ENCODE measurements around the gene RGS9. TPM values are rescaled to one million over a fixed set of nuclear protein-coding genes. Genes with fewer than 3 reads are reported as not detected.
A peak's percentile ranks its signal among the peaks of the same experiment; 100 is the strongest.

RGS9 gene
- total RNA-seq, 4 donors from 2014 or later = 1.1 to 8.5 (median 3.6) TPM

DNA sequence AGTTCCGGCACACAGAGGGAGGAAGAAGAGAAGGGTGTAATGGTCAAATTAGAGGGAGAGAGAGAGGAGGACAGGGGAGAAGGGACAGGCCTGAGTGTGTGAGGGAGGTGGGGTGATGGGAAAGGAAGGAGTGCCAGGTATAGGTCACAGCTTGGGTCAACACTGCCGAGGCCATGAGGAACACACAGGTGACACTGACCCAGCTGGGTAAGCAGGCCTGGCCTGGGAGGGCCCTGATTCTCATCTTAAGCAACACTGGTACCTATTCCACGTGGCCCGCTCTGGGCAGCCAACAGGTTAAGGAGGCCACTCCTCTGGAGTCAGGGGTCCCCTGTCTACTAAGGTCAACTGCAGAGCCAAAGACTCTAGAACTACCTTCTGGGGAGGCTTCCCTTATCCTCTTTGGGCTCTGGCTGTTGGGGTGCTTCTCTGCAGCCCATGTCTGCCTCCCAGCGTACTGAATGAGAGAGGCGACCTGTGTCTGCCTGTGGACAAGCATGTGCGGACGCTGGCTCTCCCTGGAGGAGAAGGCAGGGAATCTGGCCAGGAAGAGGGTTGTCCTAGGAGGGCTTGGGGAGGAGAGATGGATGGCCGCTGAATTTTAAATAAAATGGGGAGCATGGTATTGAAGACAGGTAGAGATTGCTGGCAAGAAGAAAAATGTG, 57.6 kb downstream of the RGS9 start:
- no peak overlapping the region for H3K27ac ChIP-seq
- no peak for DNase-seq (ENCODE audit: low spot score in 2 of 2)
- H3K27me3 ChIP-seq = no peaks in the 10 kb centered on the region
- no peaks in the 10 kb centered on the region for H3K36me3 ChIP-seq
- 94% methylated on average over 9 of the region's 9 CpGs for WGBS
- H3K9me3 ChIP-seq = no peaks in the 10 kb centered on the region
- H3K4me3 ChIP-seq = no peak overlapping the region
- TF ChIP-seq, protein P1, sequence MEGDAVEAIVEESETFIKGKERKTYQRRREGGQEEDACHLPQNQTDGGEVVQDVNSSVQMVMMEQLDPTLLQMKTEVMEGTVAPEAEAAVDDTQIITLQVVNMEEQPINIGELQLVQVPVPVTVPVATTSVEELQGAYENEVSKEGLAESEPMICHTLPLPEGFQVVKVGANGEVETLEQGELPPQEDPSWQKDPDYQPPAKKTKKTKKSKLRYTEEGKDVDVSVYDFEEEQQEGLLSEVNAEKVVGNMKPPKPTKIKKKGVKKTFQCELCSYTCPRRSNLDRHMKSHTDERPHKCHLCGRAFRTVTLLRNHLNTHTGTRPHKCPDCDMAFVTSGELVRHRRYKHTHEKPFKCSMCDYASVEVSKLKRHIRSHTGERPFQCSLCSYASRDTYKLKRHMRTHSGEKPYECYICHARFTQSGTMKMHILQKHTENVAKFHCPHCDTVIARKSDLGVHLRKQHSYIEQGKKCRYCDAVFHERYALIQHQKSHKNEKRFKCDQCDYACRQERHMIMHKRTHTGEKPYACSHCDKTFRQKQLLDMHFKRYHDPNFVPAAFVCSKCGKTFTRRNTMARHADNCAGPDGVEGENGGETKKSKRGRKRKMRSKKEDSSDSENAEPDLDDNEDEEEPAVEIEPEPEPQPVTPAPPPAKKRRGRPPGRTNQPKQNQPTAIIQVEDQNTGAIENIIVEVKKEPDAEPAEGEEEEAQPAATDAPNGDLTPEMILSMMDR (IDR thresholded peaks at IDR 0.05) = no peak
- no peak for TF ChIP-seq EP300 (IDR thresholded peaks at IDR 0.05)
- no peak for TF ChIP-seq POLR2AphosphoS5 (IDR thresholded peaks at IDR 0.05)
- TF ChIP-seq POLR2A (IDR thresholded peaks at IDR 0.05) = no peak
- peaks cover 3% of the 10 kb centered on the region for H3K4me1 ChIP-seq

DNA sequence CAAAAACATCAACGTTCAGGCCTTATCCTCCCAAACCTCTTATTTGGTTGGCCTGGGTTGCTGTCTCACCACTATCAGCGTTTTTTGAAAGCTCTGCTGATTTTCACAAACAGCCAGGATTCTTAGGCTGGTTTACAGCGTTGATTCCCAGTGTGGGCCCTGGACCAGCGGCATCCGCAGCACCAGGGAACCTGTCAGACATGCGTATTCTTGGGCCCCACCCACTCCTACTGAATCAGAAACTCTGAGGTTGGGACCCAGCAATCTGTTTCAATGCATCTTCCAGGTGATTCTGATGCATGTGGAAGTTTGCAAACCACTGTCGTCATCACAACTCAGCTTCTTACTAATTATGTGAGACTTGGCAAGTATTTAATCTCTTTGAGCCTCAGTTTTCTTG, 58.5 kb downstream of the RGS9 start:
- H3K27me3 ChIP-seq = no peaks in the 10 kb centered on the region
- H3K4me3 ChIP-seq = no peak overlapping the region
- H3K9me3 ChIP-seq = no peaks in the 10 kb centered on the region
- peaks cover 3% of the 10 kb centered on the region for H3K4me1 ChIP-seq
- H3K27ac ChIP-seq = no peak overlapping the region
- WGBS = 71% methylated on average over 7 of the region's 7 CpGs
- H3K36me3 ChIP-seq = no peaks in the 10 kb centered on the region
- TF ChIP-seq, protein P1 (IDR thresholded peaks at IDR 0.05) = no peak
- TF ChIP-seq POLR2A (IDR thresholded peaks at IDR 0.05) = no peak
- TF ChIP-seq EP300 (IDR thresholded peaks at IDR 0.05) = no peak
- TF ChIP-seq POLR2AphosphoS5 (IDR thresholded peaks at IDR 0.05) = no peak
- no peak for DNase-seq (ENCODE audit: low spot score in 2 of 2)

DNA sequence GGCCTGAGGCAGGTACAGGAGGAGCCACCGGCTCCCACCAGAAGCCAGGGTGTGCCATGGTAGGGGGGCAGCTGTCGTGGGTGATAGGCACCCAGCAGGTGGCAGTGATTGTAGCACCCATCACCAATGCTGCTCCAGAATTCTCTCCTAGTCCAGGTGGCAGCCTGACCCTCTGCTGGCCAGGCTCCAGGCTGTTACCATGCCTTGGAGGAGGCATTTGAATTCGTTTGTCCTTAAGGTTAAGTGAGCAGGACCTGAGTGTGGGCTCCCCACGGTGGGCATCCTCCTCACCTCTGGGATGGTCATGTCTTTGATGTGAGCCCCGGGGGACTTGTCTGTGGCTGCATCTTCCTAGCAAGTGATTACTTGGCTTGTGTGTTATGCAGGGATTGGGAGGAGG, 59.4 kb downstream of the RGS9 start:
- TF ChIP-seq, protein P1 (IDR thresholded peaks at IDR 0.05) = no peak
- TF ChIP-seq POLR2AphosphoS5 (IDR thresholded peaks at IDR 0.05) (no peak), POLR2A (IDR thresholded peaks at IDR 0.05) (no peak), EP300 (IDR thresholded peaks at IDR 0.05) (no peak)
- 74% methylated on average over 3 of the region's 5 CpGs for WGBS
- Histone ChIP-seq H3K9me3 (no peaks in the 10 kb centered on the region), H3K4me3 (no peak overlapping the region), H3K4me1 (peaks cover 3% of the 10 kb centered on the region), H3K27ac (no peak overlapping the region), H3K27me3 (no peaks in the 10 kb centered on the region), H3K36me3 (no peaks in the 10 kb centered on the region)
- DNase-seq (ENCODE audit: low spot score in 2 of 2) = no peak

DNA sequence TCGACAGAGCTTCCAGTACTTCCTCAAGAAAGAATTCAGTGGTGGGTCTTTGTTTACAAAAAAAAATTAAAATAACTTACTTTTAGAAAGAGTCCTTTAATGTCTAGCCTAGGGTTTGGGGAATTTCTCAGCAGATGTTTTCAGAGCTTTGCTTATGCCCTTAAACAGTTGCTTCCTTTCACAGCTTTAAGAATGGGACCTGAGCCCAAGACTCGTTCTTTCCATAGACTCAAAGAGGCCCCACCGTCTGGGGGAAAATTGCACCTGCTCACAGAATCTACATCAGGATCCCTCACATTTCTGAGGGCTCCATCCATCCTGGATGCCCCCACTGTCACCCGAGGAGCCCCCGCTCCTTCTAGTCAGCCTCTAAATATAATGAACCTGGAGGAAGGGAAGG, 60.0 kb downstream of the RGS9 start:
- no peak for TF ChIP-seq POLR2A (IDR thresholded peaks at IDR 0.05)
- WGBS = 79% methylated on average over 5 of the region's 5 CpGs
- Histone ChIP-seq H3K9me3 (no peaks in the 10 kb centered on the region), H3K27ac (no peak overlapping the region), H3K36me3 (no peaks in the 10 kb centered on the region), H3K4me1 (peaks cover 3% of the 10 kb centered on the region), H3K4me3 (no peak overlapping the region), H3K27me3 (no peaks in the 10 kb centered on the region)
- DNase-seq (ENCODE audit: low spot score in 2 of 2) = no peak

DNA sequence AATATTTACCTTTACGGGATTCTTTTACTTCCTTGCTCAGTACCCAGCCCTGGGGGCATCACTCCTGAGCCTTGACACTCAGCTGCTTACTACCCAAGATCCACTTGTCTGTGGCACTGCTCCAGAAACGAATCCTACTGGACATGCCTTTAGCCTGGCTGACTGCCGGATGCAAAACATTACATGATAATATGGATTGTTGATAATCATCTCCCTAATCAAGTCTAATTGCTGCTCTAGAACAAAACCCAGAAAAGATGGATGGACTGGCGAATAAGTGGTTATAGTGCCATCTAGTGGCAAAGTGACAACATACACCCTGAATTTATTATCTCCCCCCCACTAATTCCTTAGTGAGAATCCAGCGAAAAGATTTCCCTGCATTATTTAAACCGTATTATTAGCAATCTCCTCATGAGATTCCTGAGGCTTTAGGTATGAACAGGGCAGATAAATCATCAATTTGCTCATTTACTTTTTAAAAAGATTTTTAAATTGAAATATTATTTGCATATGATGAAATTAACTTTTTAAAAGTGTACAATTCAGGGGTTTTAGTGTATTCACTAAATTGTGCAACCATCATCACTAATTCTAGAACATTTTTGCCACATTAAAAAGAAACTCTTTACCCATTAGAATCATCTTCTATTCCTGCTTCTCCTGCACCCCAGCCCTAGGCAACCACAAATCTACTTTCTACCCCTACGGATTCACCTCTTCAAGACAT, 61.6 kb downstream of the RGS9 start:
- H3K27ac ChIP-seq = no peak overlapping the region
- peaks cover 3% of the 10 kb centered on the region for H3K4me1 ChIP-seq
- H3K4me3 ChIP-seq = no peak overlapping the region
- WGBS = 21% methylated on average over 7 of the region's 7 CpGs
- H3K27me3 ChIP-seq = no peaks in the 10 kb centered on the region
- no peaks in the 10 kb centered on the region for H3K9me3 ChIP-seq
- H3K36me3 ChIP-seq = no peaks in the 10 kb centered on the region
- no peak for DNase-seq (ENCODE audit: low spot score in 2 of 2)
- TF ChIP-seq EP300 (IDR thresholded peaks at IDR 0.05) = no peak
- TF ChIP-seq, protein P1 (IDR thresholded peaks at IDR 0.05) = peak; percentile 59 to 63
- no peak for TF ChIP-seq POLR2AphosphoS5 (IDR thresholded peaks at IDR 0.05)
- TF ChIP-seq POLR2A (IDR thresholded peaks at IDR 0.05) = no peak
